HCT116 (cell line): Measurements from ENCODE around the gene ZNF438.

ENCODE experiments used
- CTCF ChIP-seq, 3 experiments: fragments of 200-600 bp in 1 of 3; sonication (generic) in 1 of 3; IDR thresholded peaks in 2 of 3; conservative IDR thresholded peaks in 1 of 3; 2 replicates each; pipeline ENCODE4 v1.5.1; 2012 to 2017; ENCODE audit warnings: low read depth in 2 of 3, low read length in 2 of 3, antibody characterized with exemption in 1 of 3, borderline replicate concordance in 1 of 3, control low read depth in 1 of 3, mild to moderate bottlenecking in 1 of 3, mixed read lengths in 1 of 3, mixed run types in 1 of 3, moderate library complexity in 1 of 3; ENCODE audit not compliant: insufficient read depth in 1 of 3
- EZH2 ChIP-seq: fragments of 200-600 bp; sonication (generic); IDR thresholded peaks from 2 replicates; pipeline ENCODE4 v1.6.1; 2017; ENCODE audit warnings: antibody characterized with exemption, mixed run types
- POLR2AphosphoS5 ChIP-seq: IDR thresholded peaks from 2 replicates; pipeline ENCODE4 v1.6.1; 2011; ENCODE audit warnings: mild to moderate bottlenecking, low read depth, low read length, moderate library complexity

- TF ChIP-seq POLR2AphosphoS5 (no peak), CTCF (IDR thresholded peaks at IDR 0.05 in 2 of 3, conservative IDR thresholded peaks at IDR 0.05 in 1 of 3; ENCODE audit: borderline replicate concordance in 1 of 3, insufficient read depth in 1 of 3, low read depth in 2 of 3, low read length in 2 of 3) (no peak), EZH2 (no peak)
Measured at GRCh38 chr10:30818854-30819253, 212.8 kb downstream of the ZNF438 start.
